HG03280 (cell line): ENCODE data around the gene PRSS1.
"Not testable (repeated sequence)": the region's sequence is repeated elsewhere in the genome, so short reads cannot be mapped to it uniquely, and the experiment has no call there.

Experiments
- ATAC-seq: cut with Tn5 transposase; IDR thresholded peaks from one replicate; pipeline ENCODE4 v1.9.1; 2021; ENCODE audit warnings: mild to moderate bottlenecking, moderate library complexity; ENCODE audit not compliant: unreplicated experiment

Gene PRSS1

GRCh38 chr7:142749218-142749993 lies at the start of gene PRSS1:
Gene PRSS1, plus strand, starts transcription at chr7:142749472. Its CDS starts 13 bp downstream, at chr7:142749485.
- no peak for ATAC-seq

GRCh38 chr7:142700935-142701334 lies 48.3 kb upstream of the PRSS1 start:
- ATAC-seq = not testable (repeated sequence)

GRCh38 chr7:142703655-142704305 lies 45.5 kb upstream of the PRSS1 start:
- no peak for ATAC-seq

GRCh38 chr7:142708726-142709125 lies 40.5 kb upstream of the PRSS1 start:
- not testable (repeated sequence) for ATAC-seq

- no peak for ATAC-seq
Observed at GRCh38 chr7:142709921-142710320, 39.4 kb upstream of the PRSS1 start.

- no peak for ATAC-seq
Observed at GRCh38 chr7:142711196-142711595, 38.1 kb upstream of the PRSS1 start.

GRCh38 chr7:142711746-142712616 lies 37.3 kb upstream of the PRSS1 start:
- no peak for ATAC-seq

GRCh38 chr7:142712617-142712957 lies 36.7 kb upstream of the PRSS1 start:
- no peak for ATAC-seq

GRCh38 chr7:142714375-142714774 lies 34.9 kb upstream of the PRSS1 start:
- ATAC-seq = no peak

GRCh38 chr7:142716596-142716995 lies 32.7 kb upstream of the PRSS1 start:
- ATAC-seq = no peak

- no peak for ATAC-seq
Observed at GRCh38 chr7:142717453-142717852, 31.8 kb upstream of the PRSS1 start.

GRCh38 chr7:142718313-142718712 lies 31.0 kb upstream of the PRSS1 start:
- ATAC-seq = no peak

GRCh38 chr7:142720172-142720773 lies 29.0 kb upstream of the PRSS1 start:
- ATAC-seq = no peak

GRCh38 chr7:142720986-142721385 lies 28.3 kb upstream of the PRSS1 start:
- ATAC-seq = no peak

GRCh38 chr7:142722248-142722794 lies 27.0 kb upstream of the PRSS1 start:
- ATAC-seq = no peak

GRCh38 chr7:142733271-142733670 lies 16.0 kb upstream of the PRSS1 start:
- ATAC-seq = no peak

GRCh38 chr7:142739923-142740492 lies 9.3 kb upstream of the PRSS1 start:
- peak; percentile 88 for ATAC-seq

GRCh38 chr7:142740786-142741185 lies 8.5 kb upstream of the PRSS1 start:
- ATAC-seq = no peak

- not testable (repeated sequence) for ATAC-seq
Observed at GRCh38 chr7:142741932-142742331, 7.3 kb upstream of the PRSS1 start.

GRCh38 chr7:142745091-142745635 lies 4.1 kb upstream of the PRSS1 start:
- ATAC-seq = no peak
